CD4-positive, CD25-positive, alpha-beta regulatory T cell (primary cell): ENCODE measurements around the gene DUS2. TPM values are rescaled to one million over a fixed set of nuclear protein-coding genes. Genes with fewer than 3 reads are reported as not detected.
"Not testable (repeated sequence)": the region's sequence is repeated elsewhere in the genome, so short reads cannot be mapped to it uniquely, and the experiment has no call there.

Experiments
- ATAC-seq, 2 donors: fragments of 150-1000 bp; cut with Tn5 transposase; one replicate each; pipeline ENCODE4 v1.10.0; 2021; ENCODE audit warnings: low read depth in 2 of 2, moderate number of reproducible peaks in 2 of 2, moderate library complexity in 1 of 2
- DNase-seq, 3 donors: peaks; one replicate each; pipeline versions ENCODE4 v3.0.0 to v3.0.0-alpha.2; 2012 to 2022; ENCODE audit warnings: mixed read lengths in 1 of 3
- H3K27ac ChIP-seq: one replicate; pipeline ENCODE4 v1.7.0; 2013; ENCODE audit warnings: mild to moderate bottlenecking, low read length; ENCODE audit not compliant: insufficient read depth, poor library complexity, severe bottlenecking
- H3K27me3 ChIP-seq: one replicate; pipeline ENCODE4 v1.7.0; 2013; ENCODE audit warnings: low read length; ENCODE audit not compliant: control insufficient read depth, insufficient read depth
- H3K36me3 ChIP-seq: one replicate; pipeline ENCODE4 v1.7.0; 2013; ENCODE audit warnings: mild to moderate bottlenecking, low read length, moderate library complexity; ENCODE audit not compliant: control insufficient read depth, insufficient read depth
- H3K4me1 ChIP-seq: 2 replicates; pipeline ENCODE4 v1.7.0; 2013; ENCODE audit warnings: mild to moderate bottlenecking, low read length; ENCODE audit not compliant: insufficient read depth, control insufficient read depth, poor library complexity, severe bottlenecking
- H3K4me3 ChIP-seq: one replicate; pipeline ENCODE4 v1.7.0; 2013; ENCODE audit warnings: low read depth, mild to moderate bottlenecking, low read length, moderate library complexity
- H3K9me3 ChIP-seq, 2 experiments: 1 replicate in 1 of 2; 2 replicates in 1 of 2; pipeline ENCODE4 v1.7.0; 2013; ENCODE audit warnings: low read length in 2 of 2, mild to moderate bottlenecking in 1 of 2, moderate library complexity in 1 of 2; ENCODE audit not compliant: control insufficient read depth in 2 of 2
- H3K27ac Mint-ChIP-seq, 3 donors: one replicate each; pipeline ENCODE4 v1.8.0; 2020 to 2022; ENCODE audit warnings: mild to moderate bottlenecking in 3 of 3, mixed read lengths in 3 of 3, moderate library complexity in 2 of 3
- H3K27me3 Mint-ChIP-seq: one replicate; pipeline ENCODE4 v1.8.0; 2022; ENCODE audit warnings: mild to moderate bottlenecking, mixed read lengths
- H3K36me3 Mint-ChIP-seq: one replicate; pipeline ENCODE4 v1.8.0; 2020; ENCODE audit warnings: mixed read lengths
- H3K4me1 Mint-ChIP-seq, 4 donors: one replicate each; pipeline ENCODE4 v1.8.0; 2020 to 2022; ENCODE audit warnings: mixed read lengths in 4 of 4, mild to moderate bottlenecking in 1 of 4
- H3K4me3 Mint-ChIP-seq, 4 donors: one replicate each; pipeline ENCODE4 v1.8.0; 2020 to 2022; ENCODE audit warnings: mild to moderate bottlenecking in 4 of 4, mixed read lengths in 4 of 4, moderate library complexity in 3 of 4
- H3K9me3 Mint-ChIP-seq, 7 donors: one replicate each; pipeline ENCODE4 v1.8.0; 2020 to 2022; ENCODE audit warnings: mixed read lengths in 7 of 7, mild to moderate bottlenecking in 3 of 7, moderate library complexity in 2 of 7
- polyA plus RNA-seq, 4 donors: library from polyadenylated mRNA; unstranded; fragments of 300-500 nt; fragmentation: Illumina TruSeq; gene quantifications; one replicate each; pipeline ENCODE4 v1.2.3, GENCODE V29; 2021
- total RNA-seq: library from RNA; stranded (reverse); gene quantifications from one replicate; pipeline ENCODE4 v1.2.3, GENCODE V29; 2022

Gene DUS2
- total and polyA plus RNA-seq, 5 donors from 2014 or later = 7.7 to 15.2 (median 11.3) TPM

DNA sequence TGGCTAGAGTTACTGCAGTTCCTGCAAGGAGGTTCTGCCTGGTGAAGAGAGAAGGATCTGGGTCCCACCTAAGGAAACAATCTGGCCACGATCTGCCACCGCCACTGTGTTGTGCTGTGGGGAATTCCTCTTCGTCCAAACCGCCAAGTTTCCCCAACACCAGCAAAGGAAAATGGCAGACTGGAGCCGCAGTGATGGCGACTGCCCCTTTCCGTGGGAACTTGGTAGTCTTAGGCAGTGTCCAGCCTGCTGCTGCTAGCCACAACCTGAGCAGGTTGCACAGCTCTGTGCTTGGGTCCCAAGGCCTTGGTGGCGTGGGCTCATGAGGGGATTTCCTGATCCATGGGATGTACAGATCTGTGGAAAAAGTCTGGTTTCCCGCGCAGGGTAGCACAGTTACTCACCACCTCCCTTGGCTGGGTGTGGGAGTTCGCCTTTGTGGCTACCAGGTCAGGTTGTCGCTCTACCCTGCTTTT lies 90.7 kb downstream of the DUS2 start:
- no peaks in the 10 kb centered on the region for H3K36me3 ChIP-seq
- H3K27me3 ChIP-seq = no peaks in the 10 kb centered on the region
- H3K4me3 ChIP-seq = no peak overlapping the region
- peaks cover 56% of the 10 kb centered on the region for H3K4me1 ChIP-seq
- Mint-ChIP-seq H3K4me1 (peaks cover 35 to 94% (median 62%) of the 10 kb centered on the region in 4 donors), H3K9me3 (peaks cover 0 to 24% (median 10%) of the 10 kb centered on the region in 7 donors), H3K4me3 (peak overlapping the region in 1 of 4 donors; percentile 47), H3K27me3 (no peaks in the 10 kb centered on the region), H3K27ac (peak overlapping the region in 2 of 3 donors; percentile 54 to 74), H3K36me3 (peaks cover 24% of the 10 kb centered on the region)
- DNase-seq (no peak), ATAC-seq (no peak)
- no peak overlapping the region for H3K27ac ChIP-seq
- peaks cover 4 to 5% of the 10 kb centered on the region in 2 experiments for H3K9me3 ChIP-seq

DNA sequence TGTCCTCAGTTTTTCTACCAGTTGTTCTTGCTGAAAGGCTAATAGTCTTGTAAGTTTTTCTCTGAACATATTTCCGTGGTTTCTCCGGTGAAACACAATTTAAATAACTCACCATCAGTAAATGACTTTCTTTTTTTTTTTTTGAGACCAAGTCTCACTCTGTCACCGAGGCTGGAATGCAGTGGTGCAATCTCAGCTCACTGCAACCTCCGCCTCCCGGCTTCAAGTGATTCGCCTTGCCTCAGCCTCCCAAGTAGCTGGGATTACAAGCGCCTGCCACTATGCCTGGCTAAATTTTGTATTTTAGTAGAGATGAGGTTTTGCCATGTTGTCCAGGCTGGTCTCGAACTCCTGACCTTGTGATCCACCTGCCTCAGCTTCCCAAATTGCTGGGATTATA lies 91.9 kb downstream of the DUS2 start:
- H3K27me3 Mint-ChIP-seq, H3K36me3 ChIP-seq, H3K9me3 ChIP-seq, H3K27ac ChIP-seq, H3K4me3 ChIP-seq, DNase-seq, ATAC-seq, H3K27me3 ChIP-seq: not testable (repeated sequence)
- peak overlapping the region in 1 of 4 donors; percentile 43 for H3K4me3 Mint-ChIP-seq
- peak overlapping the region in 1 of 3 donors; percentile 20 for H3K27ac Mint-ChIP-seq
- H3K4me1 Mint-ChIP-seq = peaks cover 37 to 94% (median 63%) of the 10 kb centered on the region in 4 donors
- H3K9me3 Mint-ChIP-seq = peaks cover 0 to 16% (median 10%) of the 10 kb centered on the region in 7 donors
- H3K4me1 ChIP-seq = peaks cover 59% of the 10 kb centered on the region
- H3K36me3 Mint-ChIP-seq = peaks cover 22% of the 10 kb centered on the region

DNA sequence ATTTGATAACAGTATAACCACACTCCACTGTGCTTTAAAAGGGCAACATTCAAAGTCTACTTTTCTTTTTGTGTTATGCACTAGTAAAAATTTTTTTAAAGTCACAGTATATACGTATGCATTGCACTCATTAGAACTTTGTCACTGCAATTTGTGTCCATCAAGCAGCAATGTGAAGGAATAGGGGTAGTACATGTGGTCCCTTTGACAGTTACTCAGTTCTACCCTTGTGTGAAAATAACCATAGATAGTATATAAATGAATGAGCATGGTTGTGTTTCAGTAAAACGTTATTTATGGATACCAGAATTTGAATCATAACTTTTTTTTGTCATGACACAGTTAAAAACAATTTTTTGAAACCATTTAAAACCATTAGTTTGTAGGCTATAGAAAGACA lies 92.8 kb downstream of the DUS2 start:
- Mint-ChIP-seq H3K27ac (peak overlapping the region in 1 of 3 donors; percentile 20), H3K9me3 (peaks cover 0 to 12% (median 6%) of the 10 kb centered on the region in 7 donors), H3K27me3 (no peaks in the 10 kb centered on the region), H3K4me1 (peaks cover 34 to 98% (median 64%) of the 10 kb centered on the region in 4 donors), H3K4me3 (peak overlapping the region in 3 of 4 donors; percentile 26 to 70 (median 43)), H3K36me3 (peaks cover 18% of the 10 kb centered on the region)
- Histone ChIP-seq H3K27ac (no peak overlapping the region), H3K4me3 (peak overlapping the region; percentile 52), H3K9me3 (peaks cover 1 to 2% of the 10 kb centered on the region in 2 experiments), H3K36me3 (no peaks in the 10 kb centered on the region), H3K4me1 (peaks cover 59% of the 10 kb centered on the region), H3K27me3 (no peaks in the 10 kb centered on the region)
- DNase-seq (no peak), ATAC-seq (no peak)

DNA sequence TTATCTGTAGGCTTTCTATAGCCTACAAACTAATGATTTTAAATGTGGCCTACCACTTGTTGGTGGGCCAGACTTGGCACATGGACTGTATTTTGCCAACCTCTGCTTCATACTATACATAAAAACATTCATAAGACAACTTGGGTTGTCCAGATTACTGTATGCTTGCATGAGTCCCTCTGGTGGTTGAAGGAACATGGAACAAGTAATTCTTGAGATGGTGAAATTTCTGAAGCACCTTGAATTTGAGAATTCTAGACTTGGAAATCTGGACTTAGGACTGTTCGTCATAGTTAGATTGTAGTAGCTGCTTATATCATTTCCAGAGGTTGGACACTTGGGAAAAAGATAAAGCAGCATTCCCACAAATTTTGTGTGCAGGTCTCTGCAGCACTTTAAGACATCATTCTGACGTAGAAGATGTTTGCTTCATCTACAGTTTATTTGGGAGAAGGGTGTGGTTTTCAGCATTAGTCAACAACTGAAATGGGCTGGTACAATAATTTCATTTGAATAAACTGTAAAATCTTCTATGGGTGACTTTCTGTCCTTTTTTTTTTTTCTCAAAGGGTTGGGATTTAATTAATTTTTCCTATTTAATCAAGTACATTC lies 93.3 kb downstream of the DUS2 start:
- Mint-ChIP-seq H3K4me3 (peak overlapping the region in 3 of 4 donors; percentile 2 to 70 (median 39)), H3K27ac (peak overlapping the region in 1 of 3 donors; percentile 47), H3K4me1 (peaks cover 34 to 97% (median 61%) of the 10 kb centered on the region in 4 donors), H3K36me3 (peaks cover 13% of the 10 kb centered on the region), H3K9me3 (peaks cover 0 to 10% (median 2%) of the 10 kb centered on the region in 7 donors), H3K27me3 (no peaks in the 10 kb centered on the region)
- Histone ChIP-seq H3K27ac (no peak overlapping the region), H3K9me3 (no peaks in the 10 kb centered on the region), H3K36me3 (no peaks in the 10 kb centered on the region), H3K4me1 (peaks cover 61% of the 10 kb centered on the region), H3K4me3 (peak overlapping the region; percentile 52), H3K27me3 (no peaks in the 10 kb centered on the region)
- peak; percentile 60 to 77 for ATAC-seq
- peak in 2 of 3 donors; percentile 47 to 57 for DNase-seq

DNA sequence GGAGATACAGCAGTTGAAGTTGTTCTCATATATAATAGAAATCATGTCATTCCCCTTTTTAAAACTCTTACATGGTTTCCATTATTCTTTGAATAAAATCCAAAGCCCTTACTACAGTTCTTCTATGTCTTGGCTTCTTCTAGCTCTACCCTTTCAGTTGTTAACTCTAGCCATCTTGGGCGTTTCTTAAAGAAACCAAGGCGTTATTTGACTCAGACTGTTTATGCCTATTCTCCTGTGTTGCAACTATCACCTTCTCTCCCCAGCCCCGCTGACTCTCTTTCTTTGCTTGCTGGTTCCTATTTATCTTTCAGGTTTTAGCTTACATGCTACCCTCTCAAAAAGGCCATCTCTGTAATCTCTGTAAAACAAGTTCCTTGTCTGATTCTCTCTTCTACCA lies 94.8 kb downstream of the DUS2 start:
- no peaks in the 10 kb centered on the region for H3K9me3 ChIP-seq
- peaks cover 70% of the 10 kb centered on the region for H3K4me1 ChIP-seq
- Mint-ChIP-seq H3K4me1 (peaks cover 36 to 97% (median 65%) of the 10 kb centered on the region in 4 donors), H3K4me3 (peak overlapping the region in 3 of 4 donors; percentile 11 to 55 (median 36)), H3K27me3 (no peaks in the 10 kb centered on the region), H3K27ac (peak overlapping the region in 2 of 3 donors; percentile 28 to 39), H3K9me3 (peaks cover 0 to 3% (median 0%) of the 10 kb centered on the region in 7 donors), H3K36me3 (peaks cover 18% of the 10 kb centered on the region)
- H3K27ac ChIP-seq = no peak overlapping the region
- ATAC-seq = peak; percentile 32 to 40
- no peaks in the 10 kb centered on the region for H3K27me3 ChIP-seq
- peaks cover 10% of the 10 kb centered on the region for H3K36me3 ChIP-seq
- H3K4me3 ChIP-seq = no peak overlapping the region
- DNase-seq = peak in 1 of 3 donors; percentile 47

DNA sequence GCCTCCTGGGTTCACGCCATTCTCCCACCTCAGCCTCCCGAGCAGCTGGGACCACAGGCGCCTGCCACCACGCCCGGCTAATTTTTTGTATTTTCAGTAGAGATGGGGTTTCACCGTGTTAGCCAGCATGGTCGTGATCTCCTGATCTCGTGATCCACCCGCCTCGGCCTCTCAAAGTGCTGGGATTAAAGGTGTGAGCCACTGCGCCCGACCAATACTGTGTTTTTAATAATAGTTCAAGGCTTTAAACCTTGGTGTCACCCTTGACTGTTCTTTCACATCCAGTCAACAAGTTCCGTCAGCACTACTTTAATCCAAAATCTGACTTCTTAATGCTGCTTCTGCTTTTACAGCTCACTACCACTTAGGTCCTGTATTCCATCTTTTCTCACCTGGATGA lies 95.9 kb downstream of the DUS2 start:
- Mint-ChIP-seq H3K4me3 (peak overlapping the region in 1 of 4 donors; percentile 40), H3K4me1 (peaks cover 35 to 89% (median 61%) of the 10 kb centered on the region in 4 donors), H3K36me3 (peaks cover 18% of the 10 kb centered on the region), H3K27ac (peak overlapping the region; percentile 26 to 38 (median 28))
- not testable (repeated sequence) for H3K9me3 ChIP-seq, DNase-seq, H3K27ac ChIP-seq, H3K9me3 Mint-ChIP-seq, H3K27me3 Mint-ChIP-seq, H3K27me3 ChIP-seq, ATAC-seq
- Histone ChIP-seq H3K36me3 (peaks cover 12% of the 10 kb centered on the region), H3K4me1 (peaks cover 61% of the 10 kb centered on the region), H3K4me3 (peak overlapping the region; percentile 10)

DNA sequence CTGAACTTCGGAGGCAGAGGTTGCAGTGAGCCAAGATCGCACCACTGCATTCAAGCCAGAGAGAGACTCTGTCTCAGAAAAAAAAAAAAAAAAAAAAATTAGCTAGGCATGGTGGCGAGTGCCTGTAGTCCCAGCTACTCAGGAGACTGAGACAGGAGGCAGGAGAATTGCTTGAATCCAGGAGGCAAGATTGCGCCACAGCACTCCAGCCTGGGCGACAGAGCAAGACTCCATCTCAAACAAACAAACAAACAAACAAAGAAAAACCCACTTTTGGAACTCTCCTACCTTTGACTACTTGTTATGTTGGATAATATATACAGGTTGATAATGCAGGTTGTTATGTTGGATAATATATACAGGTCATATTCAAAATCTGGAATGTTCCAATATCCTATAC lies 97.4 kb downstream of the DUS2 start:
- Mint-ChIP-seq H3K4me1 (peaks cover 40 to 81% (median 63%) of the 10 kb centered on the region in 4 donors), H3K36me3 (peaks cover 22% of the 10 kb centered on the region), H3K27ac (peak overlapping the region; percentile 28 to 71 (median 36)), H3K4me3 (peak overlapping the region in 1 of 4 donors; percentile 54)
- not testable (repeated sequence) for H3K9me3 Mint-ChIP-seq, ATAC-seq, H3K27ac ChIP-seq, H3K27me3 Mint-ChIP-seq, H3K27me3 ChIP-seq, H3K4me3 ChIP-seq, H3K9me3 ChIP-seq, DNase-seq
- H3K36me3 ChIP-seq = peaks cover 14% of the 10 kb centered on the region
- peaks cover 50% of the 10 kb centered on the region for H3K4me1 ChIP-seq
